ENCODE measurements around the gene PAX8.

PAX8 gene

GRCh38 chr2:113202305-113203216 lies 76.2 kb downstream of the PAX8 start:
- no peak for DNase-seq

GRCh38 chr2:113201496-113202304 lies 77.0 kb downstream of the PAX8 start:
- DNase-seq, result no peak

- no peak for DNase-seq
These were observed 77.8 kb downstream of the PAX8 start for GRCh38 chr2:113200736-113201490.

GRCh38 chr2:113200236-113200635 lies 78.5 kb downstream of the PAX8 start:
- no peak for DNase-seq

GRCh38 chr2:113198790-113199612 lies 79.7 kb downstream of the PAX8 start:
- no peak for DNase-seq

- DNase-seq, result no peak
These were observed 80.5 kb downstream of the PAX8 start for GRCh38 chr2:113198048-113198789.

GRCh38 chr2:113197347-113198047 lies 81.2 kb downstream of the PAX8 start:
- DNase-seq, result no peak

GRCh38 chr2:113196839-113197238 lies 81.9 kb downstream of the PAX8 start:
- no peak for DNase-seq

GRCh38 chr2:113195923-113196501 lies 82.7 kb downstream of the PAX8 start:
- DNase-seq, result no peak

- DNase-seq, result no peak
These were observed 86.1 kb downstream of the PAX8 start for GRCh38 chr2:113192459-113193100.

- DNase-seq, result no peak
These were observed 87.8 kb downstream of the PAX8 start for GRCh38 chr2:113190871-113191270.

- DNase-seq, result no peak
These were observed 91.0 kb downstream of the PAX8 start for GRCh38 chr2:113187771-113188170.

GRCh38 chr2:113186433-113186796 lies 92.3 kb downstream of the PAX8 start:
- no peak for DNase-seq

- DNase-seq, result no peak
These were observed 92.9 kb downstream of the PAX8 start for GRCh38 chr2:113185664-113186432.

- no peak for DNase-seq
These were observed 94.0 kb downstream of the PAX8 start for GRCh38 chr2:113184531-113185230.

GRCh38 chr2:113183703-113184102 lies 95.0 kb downstream of the PAX8 start:
- no peak for DNase-seq

- DNase-seq, result no peak
These were observed 95.5 kb downstream of the PAX8 start for GRCh38 chr2:113183264-113183663.

- no peak for DNase-seq
These were observed 96.1 kb downstream of the PAX8 start for GRCh38 chr2:113182471-113183260.
